Measurements from ENCODE around the gene ALDH1A2.
"Not testable (repeated sequence)": the region's sequence is repeated elsewhere in the genome, so short reads cannot be mapped to it uniquely, and the experiment has no call there.

Gene ALDH1A2

DNA sequence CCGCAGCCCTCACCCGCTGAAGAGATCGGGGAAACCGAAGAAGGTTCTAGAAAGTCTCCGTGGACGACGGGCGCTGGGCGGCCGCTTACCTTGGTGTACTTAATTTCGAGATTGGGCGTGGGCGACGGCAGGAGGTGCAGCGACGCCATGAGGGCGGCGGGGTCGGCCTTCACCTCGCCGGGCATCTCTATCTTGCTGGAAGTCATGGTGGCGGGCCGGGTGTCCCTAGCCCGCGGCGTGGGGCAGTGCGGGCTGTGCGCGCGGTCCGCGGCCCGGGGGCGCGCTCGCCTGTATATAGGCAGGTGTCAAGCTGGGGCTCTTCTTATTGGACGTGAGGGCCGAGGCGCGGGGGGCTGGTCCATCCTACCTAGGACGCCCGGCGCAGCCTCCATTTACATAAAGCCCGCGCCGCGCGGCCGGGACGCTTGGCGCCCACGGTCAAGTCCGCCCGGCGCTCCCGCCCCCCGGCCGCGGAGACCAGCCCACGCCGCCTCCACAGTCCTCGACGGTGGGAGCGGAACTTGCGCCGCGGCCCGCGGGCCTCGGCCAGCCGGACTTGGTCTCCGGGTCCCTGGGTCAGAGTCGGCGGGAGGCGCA is at the start of gene ALDH1A2:
ALDH1A2 (minus strand) TSS at position 267 of the 597 bp plus-strand sequence; CDS start at position 206, 61 bp downstream.
- DNase-seq: no peak

- no peak for DNase-seq
Measured at GRCh38 chr15:58114812-58115211, 49.3 kb upstream of the ALDH1A2 start.

GRCh38 chr15:58114388-58114787 is 48.9 kb upstream of the ALDH1A2 start:
- DNase-seq: no peak

DNA sequence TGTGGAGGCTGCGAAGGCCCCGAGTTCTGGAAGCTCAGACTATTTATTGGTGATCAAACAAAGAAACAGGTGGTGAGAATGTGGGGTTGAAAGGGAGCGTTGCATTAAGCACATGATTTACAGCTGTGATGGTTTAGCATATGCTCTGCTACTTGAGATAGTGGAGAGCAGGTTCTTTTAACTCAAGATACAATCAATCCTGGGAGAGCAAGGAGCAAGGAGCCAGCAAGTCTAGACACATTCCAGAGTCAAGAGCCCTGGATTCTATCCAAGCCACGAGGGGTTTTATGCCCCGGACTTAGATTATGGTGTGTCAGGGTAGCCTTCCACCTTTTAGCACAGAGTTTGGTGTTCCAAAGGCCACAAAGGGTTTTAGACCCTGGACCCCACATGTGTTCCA is 47.8 kb upstream of the ALDH1A2 start:
- not testable (repeated sequence) for DNase-seq

DNA sequence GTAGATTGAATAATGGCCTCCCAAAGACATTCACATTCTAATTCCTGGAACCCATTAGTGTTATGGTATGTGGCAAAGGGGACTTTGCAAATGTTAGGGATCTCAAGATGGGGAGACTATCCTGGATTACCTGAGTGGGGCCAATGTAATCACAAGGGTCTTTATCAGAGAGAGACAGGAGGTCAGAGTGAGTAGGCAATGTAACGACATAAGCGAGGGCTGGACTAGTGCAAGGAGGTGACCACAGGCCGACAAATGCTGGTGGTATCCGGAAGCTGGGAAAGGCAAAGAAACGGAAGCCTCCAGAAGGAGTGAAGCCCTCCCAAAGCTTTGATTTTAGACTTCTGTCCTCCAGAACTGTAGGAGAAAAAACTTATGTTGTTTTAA is 46.2 kb upstream of the ALDH1A2 start:
- no peak for DNase-seq

DNA sequence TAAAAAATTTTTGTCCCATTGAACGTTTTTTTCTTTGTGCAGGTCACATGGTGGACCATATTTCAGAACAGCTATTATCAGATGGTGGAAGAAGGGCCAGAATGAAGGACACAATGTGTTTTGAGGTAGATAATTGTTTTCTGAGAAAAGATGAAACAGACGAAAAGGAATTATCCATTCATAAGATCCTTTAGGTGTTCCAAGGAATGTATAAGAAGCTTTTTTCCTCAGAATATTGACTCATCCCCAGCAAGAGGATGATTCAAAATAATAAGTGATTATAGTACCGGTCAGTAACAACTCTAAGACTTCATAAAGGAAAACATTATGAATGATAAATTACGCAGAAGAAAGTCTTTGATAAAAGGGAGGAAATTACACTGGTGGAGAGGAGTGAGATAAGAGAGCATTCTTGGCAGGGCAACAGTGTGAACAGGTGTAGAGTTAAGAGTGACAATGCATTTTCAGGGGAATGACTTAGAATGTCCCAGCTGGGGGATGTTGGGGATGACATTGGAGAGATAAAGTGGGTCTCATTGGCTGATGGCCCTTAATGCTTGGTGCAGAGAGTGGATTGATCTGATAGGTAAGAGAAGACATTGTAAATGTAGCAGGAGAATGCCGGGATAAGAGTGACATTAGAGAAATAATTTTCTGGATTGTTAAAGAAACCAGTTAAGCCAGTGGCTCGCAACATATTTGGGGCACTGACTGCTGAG is 45.6 kb upstream of the ALDH1A2 start:
- DNase-seq: no peak

GRCh38 chr15:58109419-58109818 is 43.9 kb upstream of the ALDH1A2 start:
- no peak for DNase-seq

GRCh38 chr15:58108117-58108516 is 42.6 kb upstream of the ALDH1A2 start:
- DNase-seq: no peak

DNA sequence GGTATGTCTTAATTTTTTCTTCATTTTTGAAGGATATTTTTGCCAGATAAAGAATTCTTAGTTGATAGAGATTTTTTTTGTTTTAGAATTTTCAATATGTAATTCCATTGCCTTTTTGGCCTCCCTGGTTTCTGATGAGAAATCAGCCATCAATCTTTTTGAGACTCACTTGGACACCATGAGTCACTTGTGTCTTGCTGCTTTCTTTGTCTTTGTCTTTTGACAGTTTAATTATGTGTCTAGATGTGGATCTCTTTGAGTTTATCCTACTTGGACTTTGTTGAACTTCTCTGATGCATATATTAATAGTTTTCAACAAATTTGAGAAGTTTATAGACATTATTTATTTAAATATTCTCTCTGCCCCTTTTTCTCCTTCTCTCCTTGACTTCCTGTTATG is 38.0 kb upstream of the ALDH1A2 start:
- no peak for DNase-seq

DNA sequence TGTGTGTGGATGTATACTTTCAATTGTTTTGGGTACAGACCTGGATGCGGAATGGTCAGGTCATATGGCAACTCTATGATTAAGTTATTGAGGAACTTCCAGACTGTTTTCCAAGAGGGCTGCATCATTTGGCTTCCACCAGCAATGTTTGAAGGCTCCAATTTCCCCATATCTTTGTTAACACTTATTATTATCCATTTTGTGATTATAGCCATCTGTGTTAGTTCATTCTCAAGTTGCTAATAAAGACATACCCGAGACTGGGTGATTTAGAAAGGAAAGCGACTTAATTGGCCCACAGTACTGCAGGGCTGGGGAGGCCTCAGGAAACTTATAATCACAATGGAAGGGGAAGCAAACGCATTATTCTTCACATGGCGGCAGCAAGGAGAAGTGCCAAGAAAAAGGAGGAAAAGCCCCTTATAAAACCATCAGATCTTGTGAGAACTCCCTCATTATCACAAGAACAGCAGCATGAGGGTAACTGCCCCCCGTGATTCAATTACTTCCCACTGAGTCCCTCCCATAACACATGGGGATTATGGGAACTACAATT is 31.1 kb upstream of the ALDH1A2 start:
- DNase-seq: no peak

GRCh38 chr15:58095415-58095814 is 29.9 kb upstream of the ALDH1A2 start:
- DNase-seq: no peak

- DNase-seq: no peak
Measured at GRCh38 chr15:58087871-58088270, 22.4 kb upstream of the ALDH1A2 start.

- no peak for DNase-seq
Measured at GRCh38 chr15:58086491-58086890, 21.0 kb upstream of the ALDH1A2 start.

GRCh38 chr15:58083526-58083925 is 18.0 kb upstream of the ALDH1A2 start:
- DNase-seq: no peak

DNA sequence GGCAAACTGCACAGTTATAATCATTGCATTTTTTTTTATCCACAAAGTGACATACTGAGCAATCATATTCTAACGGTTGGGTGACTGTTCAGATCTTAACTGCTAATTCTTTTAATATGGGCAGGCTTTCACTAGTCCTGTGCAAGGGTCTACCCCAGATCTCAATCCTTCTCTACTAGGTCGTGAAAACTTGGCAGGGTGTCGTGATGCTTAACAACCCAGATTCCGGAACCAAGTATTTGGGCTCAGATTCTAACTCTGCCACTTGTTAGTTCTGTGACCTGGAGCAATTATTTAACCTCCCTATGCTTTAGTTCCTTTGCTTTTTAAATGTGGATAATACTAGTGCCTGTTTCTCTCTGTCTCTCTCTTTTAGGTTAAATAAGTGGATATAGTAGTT is 16.4 kb upstream of the ALDH1A2 start:
- DNase-seq: no peak

GRCh38 chr15:58081456-58081855 is 15.9 kb upstream of the ALDH1A2 start:
- no peak for DNase-seq

- DNase-seq: not testable (repeated sequence)
Measured at GRCh38 chr15:58080959-58081358, 15.4 kb upstream of the ALDH1A2 start.

GRCh38 chr15:58080398-58080797 is 14.9 kb upstream of the ALDH1A2 start:
- DNase-seq: no peak

GRCh38 chr15:58078591-58078990 is 13.1 kb upstream of the ALDH1A2 start:
- DNase-seq: no peak

DNA sequence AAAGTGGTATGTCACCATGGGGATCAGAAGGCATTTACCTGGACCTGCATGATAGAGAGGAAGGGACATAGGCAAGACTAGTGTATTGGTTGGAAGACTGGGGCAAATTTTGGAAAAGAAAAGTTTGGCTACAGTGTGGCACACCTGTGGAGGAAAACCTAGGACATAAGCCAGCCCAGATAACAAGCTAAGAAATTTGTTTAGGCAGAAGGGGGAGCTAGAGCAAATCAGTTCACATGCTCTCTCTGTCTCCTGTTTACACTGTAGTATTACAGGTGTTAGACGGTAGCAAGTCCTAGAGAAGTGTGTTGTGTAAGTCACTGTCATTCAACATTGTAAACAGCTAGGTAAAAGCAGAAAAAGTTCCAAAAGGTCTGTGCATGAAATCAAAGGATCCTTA is 11.9 kb upstream of the ALDH1A2 start:
- DNase-seq: no peak

GRCh38 chr15:58074452-58074851 is 8.9 kb upstream of the ALDH1A2 start:
- DNase-seq: no peak

DNA sequence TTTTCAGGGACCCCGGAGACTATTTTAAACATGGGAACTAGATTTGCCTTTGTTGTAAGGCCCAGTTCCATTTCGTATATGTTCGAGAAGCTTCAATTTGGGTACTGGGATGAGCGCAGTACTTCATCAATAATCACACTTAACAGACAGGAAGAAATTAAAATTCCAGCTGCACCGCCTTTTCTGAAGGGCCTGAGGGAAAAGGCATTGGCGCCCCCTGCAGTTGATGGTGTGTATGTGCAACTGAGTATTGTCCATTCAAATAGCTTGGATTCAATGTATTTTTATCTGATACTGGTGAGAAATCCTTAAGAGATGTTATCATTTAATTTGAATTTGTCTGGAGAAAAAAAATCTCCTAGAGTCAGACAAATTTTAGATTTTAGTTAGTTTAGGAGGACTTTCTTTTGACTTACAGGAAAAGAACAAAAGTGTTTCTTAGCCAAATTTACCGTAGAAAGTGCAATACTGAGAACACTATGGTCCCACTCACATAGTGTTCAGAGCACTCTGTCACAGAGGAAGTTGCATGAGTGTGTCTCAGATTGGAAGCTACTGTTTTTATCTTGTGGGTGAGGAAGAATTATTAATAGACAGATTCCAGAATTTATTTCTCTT is 5.4 kb upstream of the ALDH1A2 start:
- DNase-seq: no peak

DNA sequence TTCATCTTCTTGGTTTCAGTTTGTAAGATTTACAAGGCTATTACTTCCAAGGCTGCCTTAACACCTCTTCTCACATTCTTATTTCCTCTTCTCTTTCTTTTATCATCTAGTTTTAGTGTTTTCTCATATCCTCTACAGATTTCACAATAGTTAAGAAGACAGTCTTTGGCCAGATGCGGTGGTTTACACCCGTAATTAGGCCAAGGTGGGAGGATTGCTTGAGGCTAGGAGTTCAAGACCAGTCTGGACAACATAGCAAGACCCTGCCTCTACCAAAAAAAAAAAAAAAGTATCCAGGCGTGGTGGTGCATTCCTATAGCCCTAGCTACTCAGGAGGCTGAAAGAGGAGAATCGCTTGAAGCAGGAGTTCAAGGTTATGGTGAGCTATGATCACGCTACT is 3.5 kb upstream of the ALDH1A2 start:
- no peak for DNase-seq
